GM12892 (cell line): Measurements from ENCODE around the gene TRIM58.

Source experiments
- POLR2A ChIP-seq: IDR thresholded peaks from 2 replicates; pipeline ENCODE4 v1.6.1; 2011; ENCODE audit warnings: low read depth, low read length, control low read depth
- POLR2AphosphoS5 ChIP-seq: IDR thresholded peaks from 2 replicates; pipeline ENCODE4 v1.6.1; 2011; ENCODE audit warnings: low read depth, low read length, control low read depth
- TAF1 ChIP-seq: IDR thresholded peaks from 2 replicates; pipeline ENCODE4 v1.6.1; 2011; ENCODE audit warnings: low read depth, mild to moderate bottlenecking, control low read depth, low read length, borderline replicate concordance

DNA sequence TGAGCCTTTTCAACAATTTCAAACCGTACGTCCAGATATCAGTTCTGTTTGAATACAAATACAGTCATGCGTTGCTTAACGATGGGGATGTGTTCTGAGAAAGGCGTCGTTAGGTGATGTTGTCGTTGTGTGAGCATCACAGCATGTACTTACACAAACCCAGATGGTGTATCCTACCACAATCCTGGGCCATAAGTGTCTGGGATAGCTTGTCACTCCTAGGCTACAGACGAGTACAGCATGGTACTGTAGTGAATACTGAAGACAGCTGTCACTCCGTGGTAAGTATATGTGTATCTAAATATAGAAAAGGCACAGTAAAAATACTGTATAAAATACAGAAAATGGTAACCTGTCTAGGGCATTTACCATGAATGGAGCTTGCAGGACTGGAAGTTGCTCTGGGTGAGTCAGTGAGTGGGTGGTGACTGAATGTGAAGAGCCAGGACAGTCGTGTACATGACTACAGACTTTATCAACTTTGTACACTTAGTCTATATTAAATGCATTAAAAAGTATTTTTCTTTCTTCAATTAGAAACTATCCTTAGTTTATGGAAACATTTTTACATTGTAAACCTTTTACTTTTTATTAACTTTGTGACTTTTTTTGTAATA is 27.9 kb downstream of the TRIM58 start:
- TF ChIP-seq POLR2AphosphoS5 (no peak), POLR2A (no peak), TAF1 (no peak)
